GM21423 (cell line): ENCODE results near the gene ITLN1.
"Not testable (repeated sequence)": the region's sequence is repeated elsewhere in the genome, so short reads cannot be mapped to it uniquely, and the experiment has no call there.

ENCODE experiments used
- ATAC-seq: cut with Tn5 transposase; IDR thresholded peaks from one replicate; pipeline ENCODE4 v1.9.1; 2021; ENCODE audit warnings: mild to moderate bottlenecking, moderate library complexity; ENCODE audit not compliant: unreplicated experiment

The ITLN1 gene

GRCh38 chr1:160885042-160885441 is at the start of gene ITLN1:
TSS of gene ITLN1 (minus strand) at chr1:160885180. CDS start at chr1:160884877, 303 bp downstream.
- ATAC-seq, result no peak

- not testable (repeated sequence) for ATAC-seq
Measured at GRCh38 chr1:160933305-160933704, 48.3 kb upstream of the ITLN1 start.

GRCh38 chr1:160925652-160926244 is 40.8 kb upstream of the ITLN1 start:
- no peak for ATAC-seq

GRCh38 chr1:160924791-160925651 is 40.0 kb upstream of the ITLN1 start:
- no peak for ATAC-seq

GRCh38 chr1:160916666-160917065 is 31.7 kb upstream of the ITLN1 start:
- no peak for ATAC-seq

- not testable (repeated sequence) for ATAC-seq
Measured at GRCh38 chr1:160913229-160913628, 28.2 kb upstream of the ITLN1 start.

- ATAC-seq, result no peak
Measured at GRCh38 chr1:160911925-160912324, 26.9 kb upstream of the ITLN1 start.

GRCh38 chr1:160911441-160911840 is 26.5 kb upstream of the ITLN1 start:
- no peak for ATAC-seq

GRCh38 chr1:160910170-160910750 is 25.3 kb upstream of the ITLN1 start:
- no peak for ATAC-seq

- no peak for ATAC-seq
Measured at GRCh38 chr1:160907976-160908375, 23.0 kb upstream of the ITLN1 start.

- no peak for ATAC-seq
Measured at GRCh38 chr1:160905617-160905989, 20.6 kb upstream of the ITLN1 start.

GRCh38 chr1:160904783-160905616 is 20.0 kb upstream of the ITLN1 start:
- ATAC-seq, result no peak

GRCh38 chr1:160902251-160902650 is 17.3 kb upstream of the ITLN1 start:
- not testable (repeated sequence) for ATAC-seq

- no peak for ATAC-seq
Measured at GRCh38 chr1:160901768-160902167, 16.8 kb upstream of the ITLN1 start.

GRCh38 chr1:160900683-160901082 is 15.7 kb upstream of the ITLN1 start:
- not testable (repeated sequence) for ATAC-seq

GRCh38 chr1:160894368-160895135 is 9.6 kb upstream of the ITLN1 start:
- not testable (repeated sequence) for ATAC-seq

GRCh38 chr1:160891474-160891873 is 6.5 kb upstream of the ITLN1 start:
- no peak for ATAC-seq

- no peak for ATAC-seq
Measured at GRCh38 chr1:160888926-160889325, 3.9 kb upstream of the ITLN1 start.

- ATAC-seq, result no peak
Measured at GRCh38 chr1:160887071-160887470, 2.1 kb upstream of the ITLN1 start.

- no peak for ATAC-seq
Measured at GRCh38 chr1:160884579-160884978, 401 bp downstream of the ITLN1 start.
